A549 (cell line): ENCODE data around the gene GRM6. TPM values are rescaled to one million over a fixed set of nuclear protein-coding genes. Genes with fewer than 3 reads are reported as not detected.

Experiments
- ATAC-seq, 2 experiments: fragments of 200-7000 bp in 1 of 2; fragments of >200 bp in 1 of 2; cut with Nextera tagmentation in 1 of 2; cut with Tn5 transposase in 1 of 2; 3 replicates each; pipeline versions ENCODE4 v1.8.0 to v1.9.1; 2018 to 2020; ENCODE audit warnings: mild to moderate bottlenecking in 1 of 2, moderate library complexity in 1 of 2
- CTCF ChIA-PET: fragments of 300-600 bp; sonication (Branson Sonifier 250); formaldehyde crosslinking; extraction: SDS; loops from one replicate; lab custom pipeline; 2021; ENCODE audit warnings: antibody characterized with exemption, inconsistent platforms; lab: Yijun Ruan, JAX
- POLR2A ChIA-PET: fragments of 350-600 bp; formaldehyde crosslinking; extraction: SDS; loops from one replicate; lab custom pipeline; 2021; ENCODE audit warnings: antibody characterized with exemption, inconsistent platforms; lab: Yijun Ruan, JAX
- DNase-seq, 2 experiments: peaks; one replicate each; pipeline versions ENCODE4 v3.0.0 to v3.0.0-alpha.2; 2011 to 2016; ENCODE audit warnings: low read depth in 1 of 2, low spot score in 1 of 2
- FAIRE-seq: peaks from 2 replicates; lab custom pipeline; 2011; peaks lifted over from hg19 to GRCh38; lab: Jason Lieb, UNC
- H3K27ac ChIP-seq, 2 experiments: fragments of >200 bp; sonication (Bioruptor Twin); formaldehyde crosslinking; 3 replicates each; pipeline ENCODE4 v1.5.1; 2016 to 2017
- H3K4me1 ChIP-seq: fragments of >200 bp; sonication (Bioruptor Twin); formaldehyde crosslinking; 3 replicates; pipeline ENCODE4 v1.6.1; 2016
- H3K4me2 ChIP-seq: fragments of >200 bp; sonication (Bioruptor Twin); formaldehyde crosslinking; 3 replicates; pipeline ENCODE4 v1.6.1; 2016
- H3K4me3 ChIP-seq: fragments of >200 bp; sonication (Bioruptor Twin); formaldehyde crosslinking; 3 replicates; pipeline ENCODE4 v1.5.1; 2016
- H3K9me3 ChIP-seq: fragments of >200 bp; sonication (Bioruptor Twin); formaldehyde crosslinking; 3 replicates; pipeline ENCODE4 v1.6.1; 2016
- CBX2 ChIP-seq: fragments of 200-600 bp; sonication (generic); IDR thresholded peaks from 2 replicates; pipeline ENCODE4 v1.6.1; 2016; ENCODE audit warnings: low read depth, mild to moderate bottlenecking, borderline replicate concordance
- CBX8 ChIP-seq: fragments of 200-600 bp; sonication (generic); IDR thresholded peaks from 2 replicates; pipeline ENCODE4 v1.6.1; 2016
- CHD2 ChIP-seq: fragments of 150-350 bp; IDR thresholded peaks from 2 replicates; pipeline ENCODE4 v1.6.1; 2014; ENCODE audit warnings: low read length; ENCODE audit not compliant: partially characterized antibody
- ESRRA ChIP-seq: fragments of 150-350 bp; IDR thresholded peaks from 2 replicates; pipeline ENCODE4 v1.6.1; 2014; ENCODE audit warnings: mild to moderate bottlenecking, low read length, borderline replicate concordance
- FOSB ChIP-seq: fragments of 250-450 bp; sonication (Bioruptor Pico); IDR thresholded peaks from 2 replicates; pipeline ENCODE4 v1.5.0; 2020; ENCODE audit warnings: mild to moderate bottlenecking, moderate library complexity
- FOSL2 ChIP-seq, 2 experiments: fragments of 450-650 bp in 1 of 2; fragments of >200 bp in 1 of 2; sonication (Bioruptor Twin) in 1 of 2; formaldehyde crosslinking; IDR thresholded peaks; 2 replicates each; pipeline versions ENCODE4 v1.5.0 to v1.6.1; 2016 to 2020; ENCODE audit warnings: mild to moderate bottlenecking in 1 of 2, moderate library complexity in 1 of 2
- HDAC2 ChIP-seq: fragments of 200-600 bp; sonication (generic); IDR thresholded peaks from 2 replicates; pipeline ENCODE4 v1.6.1; 2016
- HEYL ChIP-seq: fragments of 250-450 bp; sonication (Bioruptor Pico); IDR thresholded peaks from 2 replicates; pipeline ENCODE4 v1.8.0; 2021; ENCODE audit warnings: mild to moderate bottlenecking, moderate library complexity
- HOXA7 ChIP-seq: fragments of 250-450 bp; sonication (Bioruptor Pico); IDR thresholded peaks from 2 replicates; pipeline ENCODE4 v1.5.0; 2020; ENCODE audit warnings: mild to moderate bottlenecking, moderate library complexity
- HOXB5 ChIP-seq: fragments of 250-450 bp; sonication (Bioruptor Pico); IDR thresholded peaks from 2 replicates; pipeline ENCODE4 v1.5.0; 2020; ENCODE audit warnings: mild to moderate bottlenecking, moderate library complexity
- JUN ChIP-seq, 2 experiments: fragments of >200 bp; sonication (Bioruptor Twin); formaldehyde crosslinking; IDR thresholded peaks; 2 replicates in 1 of 2; 3 replicates in 1 of 2; pipeline ENCODE4 v1.6.1; 2016 to 2017
- KDM1A ChIP-seq: fragments of 200-600 bp; sonication (generic); IDR thresholded peaks from 2 replicates; pipeline ENCODE4 v1.6.1; 2016; ENCODE audit warnings: low read depth, mild to moderate bottlenecking
- KDM5A ChIP-seq: fragments of 200-600 bp; sonication (generic); IDR thresholded peaks from 2 replicates; pipeline ENCODE4 v1.6.1; 2016; ENCODE audit warnings: antibody characterized with exemption, mild to moderate bottlenecking
- MAZ ChIP-seq: fragments of 150-350 bp; IDR thresholded peaks from 2 replicates; pipeline ENCODE4 v1.6.1; 2014; ENCODE audit warnings: antibody characterized with exemption, low read depth, low read length, borderline replicate concordance
- MYC ChIP-seq: IDR thresholded peaks from 2 replicates; pipeline ENCODE4 v1.6.1; 2012; ENCODE audit warnings: mild to moderate bottlenecking, inconsistent platforms, low read length, improper control_type of control experiment, borderline replicate concordance
- NFE2L2 ChIP-seq: fragments of 150-350 bp; conservative IDR thresholded peaks from 2 replicates; pipeline ENCODE4 v1.6.1; 2014; ENCODE audit warnings: low read length
- NR3C1 ChIP-seq: fragments of >200 bp; sonication (Bioruptor Twin); formaldehyde crosslinking; IDR thresholded peaks from 3 replicates; pipeline ENCODE4 v1.6.1; 2017
- PHF8 ChIP-seq: fragments of 200-600 bp; sonication (generic); IDR thresholded peaks from 2 replicates; pipeline ENCODE4 v1.6.1; 2016; ENCODE audit warnings: low read depth, mild to moderate bottlenecking, antibody characterized with exemption, moderate library complexity, borderline replicate concordance
- POLR2A ChIP-seq: IDR thresholded peaks from 2 replicates; pipeline ENCODE4 v1.6.1; 2012; ENCODE audit warnings: mild to moderate bottlenecking, low read length
- RARB ChIP-seq: fragments of 250-450 bp; sonication (Bioruptor Pico); IDR thresholded peaks from 2 replicates; pipeline ENCODE4 v1.8.0; 2021; ENCODE audit warnings: mild to moderate bottlenecking, moderate library complexity
- RCOR1 ChIP-seq: fragments of 150-350 bp; IDR thresholded peaks from 2 replicates; pipeline ENCODE4 v1.6.1; 2014; ENCODE audit warnings: antibody characterized with exemption, low read length, low read depth
- RNF2 ChIP-seq: fragments of 200-600 bp; sonication (generic); IDR thresholded peaks from 2 replicates; pipeline ENCODE4 v1.6.1; 2016; ENCODE audit warnings: low read depth, mild to moderate bottlenecking, antibody characterized with exemption, moderate library complexity, borderline replicate concordance
- SMC3 ChIP-seq: fragments of >200 bp; sonication (Bioruptor Twin); formaldehyde crosslinking; IDR thresholded peaks from 3 replicates; pipeline ENCODE4 v1.6.1; 2018; ENCODE audit warnings: inconsistent platforms
- SREBF2 ChIP-seq: fragments of 450-650 bp; IDR thresholded peaks from 2 replicates; pipeline ENCODE4 v1.6.1; 2014; ENCODE audit warnings: mild to moderate bottlenecking, moderate library complexity
- TFCP2L1 ChIP-seq: fragments of 250-450 bp; sonication (Bioruptor Pico); IDR thresholded peaks from 2 replicates; pipeline ENCODE4 v1.5.0; 2021; ENCODE audit warnings: mild to moderate bottlenecking
- ZSCAN20 ChIP-seq: fragments of 250-450 bp; sonication (Bioruptor Pico); IDR thresholded peaks from 2 replicates; pipeline ENCODE4 v1.8.0; 2022; ENCODE audit warnings: mild to moderate bottlenecking, moderate library complexity
- WGBS: methylation state at CpG from one replicate; pipeline ENCODE4 v1.1.6; 2017; ENCODE audit errors: missing lambda C conversion rate; 5-methylcytosine and 5-hydroxymethylcytosine counted together
- polyA plus RNA-seq, 4 experiments: library from polyadenylated mRNA; depleted of rRNA in 3 of 4; stranded (reverse); fragments of >200 nt; fragmentation: RNase III in 1 of 4; extraction: RNeasy Plus Mini Kit Qiagen cat#74134 plus additional on column Dnase treatment in 1 of 4; gene quantifications; 2 replicates in 3 of 4; 3 replicates in 1 of 4; pipeline ENCODE4 v1.2.3, GENCODE V29; 2011 to 2017
- TF ChIP-seq, protein P1 (sequence below): IDR thresholded peaks from 2 replicates; pipeline ENCODE4 v1.6.1; 2012
- TF ChIP-seq, protein P2 (sequence below): fragments of 250-450 bp; sonication (Bioruptor Pico); IDR thresholded peaks from 2 replicates; pipeline ENCODE4 v1.5.0; 2021; ENCODE audit warnings: mild to moderate bottlenecking, moderate library complexity, borderline replicate concordance

Gene GRM6
- polyA plus RNA-seq, 2 of the 4 experiments (the other 2 are of a cell fraction) = not detected

DNA sequence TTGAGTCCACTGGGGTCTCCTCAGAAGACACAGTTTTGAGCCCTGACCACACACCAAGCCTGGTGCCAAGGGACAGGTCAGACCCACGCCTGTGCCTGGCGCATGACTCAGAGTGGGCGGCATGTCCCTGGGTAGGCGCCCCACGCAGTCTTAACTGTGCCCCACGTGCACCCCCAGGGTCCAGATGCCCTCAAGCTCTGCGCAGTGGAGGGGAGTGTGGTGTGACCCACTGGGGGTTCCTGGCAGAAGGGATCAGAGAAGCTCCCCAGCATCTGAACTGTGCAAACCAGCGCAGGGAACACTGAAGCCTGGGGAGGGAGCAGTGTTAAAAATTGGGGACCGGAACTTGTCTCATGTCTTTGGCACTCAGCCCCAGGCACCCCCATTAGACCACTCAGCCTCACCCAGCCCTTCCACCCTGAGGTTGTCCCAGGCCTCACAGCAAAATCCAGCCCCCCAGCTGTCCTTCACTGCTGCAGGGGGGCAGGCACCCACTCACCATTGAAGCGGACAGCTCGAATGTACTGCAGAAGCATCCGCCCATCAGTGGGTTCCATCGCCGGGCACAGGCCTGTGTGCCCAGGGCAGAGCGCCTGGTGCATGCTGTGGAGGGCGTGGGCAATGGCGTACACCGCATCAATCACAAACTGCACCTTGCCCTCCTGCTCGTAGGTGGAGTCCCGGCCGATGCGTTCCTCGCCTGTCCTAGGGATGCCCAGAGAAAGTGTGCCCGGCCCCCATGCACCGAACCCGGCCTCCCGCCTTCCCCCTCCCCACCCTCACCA, 6.5 kb downstream of the GRM6 start:
- H3K9me3 ChIP-seq = peaks cover 24% of the 10 kb centered on the region
- H3K4me2 ChIP-seq = no peak overlapping the region
- no peak for FAIRE-seq
- H3K4me1 ChIP-seq = no peaks in the 10 kb centered on the region
- ChIA-PET POLR2A (no interaction called here), CTCF (no interaction called here)
- no peak overlapping the region for H3K4me3 ChIP-seq
- TF ChIP-seq CHD2 = no peak
- no peak for TF ChIP-seq MAZ
- no peak for TF ChIP-seq PHF8
- TF ChIP-seq HDAC2 = no peak
- TF ChIP-seq KDM5A = no peak
- no peak for TF ChIP-seq SREBF2
- TF ChIP-seq ZSCAN20 (CRISPR knock-in tag) = no peak
- TF ChIP-seq FOSL2 (IDR thresholded peaks at IDR 0.05) = no peak
- TF ChIP-seq FOSL2 (CRISPR knock-in tag; IDR thresholded peaks at IDR 0.05) = no peak
- TF ChIP-seq NR3C1 = no peak
- no peak for TF ChIP-seq JUN (IDR thresholded peaks at IDR 0.05)
- TF ChIP-seq CBX2 = no peak
- no peak for TF ChIP-seq MYC
- TF ChIP-seq NFE2L2 = no peak
- no peak for TF ChIP-seq RNF2
- TF ChIP-seq, all 56 proteins: peak for 0
- DNase-seq (no peak), ATAC-seq (no peak)
- H3K27ac ChIP-seq = no peak overlapping the region
- 61% methylated on average over 19 of the region's 27 CpGs for WGBS

DNA sequence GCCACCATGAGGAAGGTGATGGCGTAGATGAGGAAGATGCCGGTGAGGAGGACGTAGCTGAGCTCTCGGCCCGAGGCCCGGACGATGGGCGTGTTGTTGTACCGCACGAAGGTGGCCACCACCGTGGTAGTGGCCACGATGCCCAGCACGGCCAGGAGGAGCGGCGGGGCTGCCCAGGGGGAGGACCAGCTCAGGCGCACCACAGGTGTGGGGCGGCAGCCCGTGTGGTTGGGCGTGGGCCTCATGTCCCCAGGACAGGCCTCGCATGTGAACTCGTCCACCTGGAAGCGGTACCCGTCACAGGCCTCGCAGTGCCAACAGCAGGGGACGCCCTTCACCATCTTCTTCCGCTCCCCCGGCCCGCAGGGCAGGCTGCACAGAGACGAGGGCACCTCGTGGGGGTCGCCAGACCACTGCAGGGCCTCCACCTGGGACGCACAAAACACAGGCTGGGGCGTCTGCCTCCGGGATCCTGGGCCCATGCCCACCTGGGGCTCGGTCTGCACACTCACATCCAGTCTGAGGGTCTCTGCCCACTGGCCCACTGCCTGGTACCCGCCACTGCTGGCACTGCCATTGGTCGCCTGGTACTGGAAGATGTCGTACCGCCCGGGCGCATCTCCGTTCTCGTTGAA, 8.7 kb downstream of the GRM6 start:
- CTCF ChIA-PET = no interaction called here
- H3K9me3 ChIP-seq = peaks cover 26% of the 10 kb centered on the region
- 71% methylated on average over 36 of the region's 43 CpGs for WGBS

More for the DNA sequence above, 8.7 kb downstream of the GRM6 start:
- Histone ChIP-seq H3K27ac (no peak overlapping the region), H3K4me2 (no peak overlapping the region), H3K4me3 (no peak overlapping the region), H3K4me1 (no peaks in the 10 kb centered on the region)
- POLR2A ChIA-PET = no interaction called here
- no peak for TF ChIP-seq KDM5A
- TF ChIP-seq HOXB5 (CRISPR knock-in tag) = no peak
- TF ChIP-seq, protein P1, sequence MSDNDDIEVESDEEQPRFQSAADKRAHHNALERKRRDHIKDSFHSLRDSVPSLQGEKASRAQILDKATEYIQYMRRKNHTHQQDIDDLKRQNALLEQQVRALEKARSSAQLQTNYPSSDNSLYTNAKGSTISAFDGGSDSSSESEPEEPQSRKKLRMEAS = no peak
- no peak for TF ChIP-seq RARB
- no peak for TF ChIP-seq SMC3
- TF ChIP-seq CHD2 = no peak
- TF ChIP-seq CBX8 = no peak
- no peak for TF ChIP-seq FOSB (CRISPR knock-in tag)
- TF ChIP-seq TFCP2L1 (CRISPR knock-in tag) = no peak
- no peak for TF ChIP-seq KDM1A
- TF ChIP-seq FOSL2 (IDR thresholded peaks at IDR 0.05) = no peak
- TF ChIP-seq FOSL2 (CRISPR knock-in tag; IDR thresholded peaks at IDR 0.05) = no peak
- TF ChIP-seq POLR2A = no peak
- TF ChIP-seq, protein P2, sequence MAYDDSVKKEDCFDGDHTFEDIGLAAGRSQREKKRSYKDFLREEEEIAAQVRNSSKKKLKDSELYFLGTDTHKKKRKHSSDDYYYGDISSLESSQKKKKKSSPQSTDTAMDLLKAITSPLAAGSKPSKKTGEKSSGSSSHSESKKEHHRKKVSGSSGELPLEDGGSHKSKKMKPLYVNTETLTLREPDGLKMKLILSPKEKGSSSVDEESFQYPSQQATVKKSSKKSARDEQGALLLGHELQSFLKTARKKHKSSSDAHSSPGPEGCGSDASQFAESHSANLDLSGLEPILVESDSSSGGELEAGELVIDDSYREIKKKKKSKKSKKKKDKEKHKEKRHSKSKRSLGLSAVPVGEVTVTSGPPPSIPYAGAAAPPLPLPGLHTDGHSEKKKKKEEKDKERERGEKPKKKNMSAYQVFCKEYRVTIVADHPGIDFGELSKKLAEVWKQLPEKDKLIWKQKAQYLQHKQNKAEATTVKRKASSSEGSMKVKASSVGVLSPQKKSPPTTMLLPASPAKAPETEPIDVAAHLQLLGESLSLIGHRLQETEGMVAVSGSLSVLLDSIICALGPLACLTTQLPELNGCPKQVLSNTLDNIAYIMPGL (CRISPR knock-in tag) = no peak
- no peak for TF ChIP-seq HOXA7 (CRISPR knock-in tag)
- TF ChIP-seq RCOR1 = no peak
- no peak for TF ChIP-seq HEYL (CRISPR knock-in tag)
- TF ChIP-seq NR3C1 = no peak
- TF ChIP-seq ESRRA = no peak
- no peak for DNase-seq
- ATAC-seq = no peak
- no peak for FAIRE-seq
